Esophagus squamous epithelium (tissue), 5 donors: Measurements from ENCODE around the gene OR52W1. TPM values are rescaled to one million over a fixed set of nuclear protein-coding genes. Genes with fewer than 3 reads are reported as not detected.
"Not testable (repeated sequence)": the region's sequence is repeated elsewhere in the genome, so short reads cannot be mapped to it uniquely, and the experiment has no call there.

Experiments used
- DNase-seq: peaks from one replicate; lab custom pipeline; 2025; lab: John Stamatoyannopoulos, UW
- H3K27ac ChIP-seq, 4 donors: fragments of 200-600 bp; sonication (generic); one replicate each; pipeline ENCODE4 v1.5.1; 2016 to 2019; ENCODE audit warnings: mild to moderate bottlenecking in 1 of 4
- H3K27me3 ChIP-seq, 4 donors: fragments of 200-600 bp; sonication (generic); 1 replicate in 3 of 4; 2 replicates in 1 of 4; pipeline versions ENCODE4 v1.5.1 to v1.6.0; 2017 to 2021; ENCODE audit warnings: antibody characterized with exemption in 1 of 4
- H3K36me3 ChIP-seq, 3 donors: fragments of 200-600 bp; sonication (generic); one replicate each; pipeline ENCODE4 v1.5.1; 2016 to 2019
- H3K4me1 ChIP-seq, 3 donors: fragments of 200-600 bp; sonication (generic); one replicate each; pipeline ENCODE4 v1.5.1; 2017 to 2019
- H3K4me3 ChIP-seq, 4 donors: fragments of 200-600 bp; sonication (generic); 1 replicate in 3 of 4; 2 replicates in 1 of 4; pipeline ENCODE4 v1.5.1; 2016 to 2019; ENCODE audit warnings: mild to moderate bottlenecking in 2 of 4, moderate library complexity in 1 of 4
- H3K9me3 ChIP-seq, 3 donors: fragments of 200-600 bp; sonication (generic); one replicate each; pipeline ENCODE4 v1.5.1; 2016 to 2019
- CTCF ChIP-seq, 6 experiments: fragments of 450-650 bp in 4 of 6; fragments of 200-600 bp in 2 of 6; sonication (generic) in 2 of 6; IDR thresholded peaks; one replicate each; pipeline ENCODE4 v1.5.1; 2016 to 2019; ENCODE audit warnings: antibody characterized with exemption in 6 of 6, mild to moderate bottlenecking in 4 of 6, moderate library complexity in 4 of 6
- POLR2A ChIP-seq, 4 donors: fragments of 450-650 bp; IDR thresholded peaks; one replicate each; pipeline ENCODE4 v1.6.1; 2017; ENCODE audit warnings: antibody characterized with exemption in 4 of 4, mild to moderate bottlenecking in 4 of 4, moderate library complexity in 3 of 4
- WGBS, 2 donors: methylation state at CpG; one replicate each; pipeline ENCODE4 v1.1.5; 2018; 5-methylcytosine and 5-hydroxymethylcytosine counted together
- intact Hi-C: fragments of 100-400 bp; cut with DNase I; formaldehyde crosslinking; loops from one replicate; pipeline ENCODE4 v1.15.0; 2022
- total RNA-seq, 4 donors: library from RNA; depleted of rRNA; stranded (reverse); fragments of >200 nt; gene quantifications; one replicate each; pipeline ENCODE4 v1.1.0, GENCODE V29; 2016
- donor health status: DM: yes; HTN: yes; CAD: no.

Gene OR52W1
- total RNA-seq, 4 donors from 2014 or later: not detected

- no peak for DNase-seq
- Histone ChIP-seq H3K27ac (no peak overlapping the region), H3K27me3 (no peaks in the 10 kb centered on the region), H3K9me3 (no peaks in the 10 kb centered on the region), H3K4me3 (no peak overlapping the region), H3K36me3 (no peaks in the 10 kb centered on the region), H3K4me1 (peaks cover 0 to 1% (median 0%) of the 10 kb centered on the region in 3 donors)
- 33 to 36% methylated on average over 1 of the region's 1 CpG for WGBS, 2 donors
- no peak for TF ChIP-seq CTCF (IDR thresholded peaks at IDR 0.05)
- no peak for TF ChIP-seq POLR2A (IDR thresholded peaks at IDR 0.05)
- intact Hi-C loops: no loop called here
Observed at GRCh38 chr11:6240781-6241180, 41.8 kb downstream of the OR52W1 start.

GRCh38 chr11:6241316-6241715 is 42.3 kb downstream of the OR52W1 start:
- Histone ChIP-seq H3K36me3 (no peaks in the 10 kb centered on the region), H3K9me3 (no peaks in the 10 kb centered on the region), H3K4me1 (no peaks in the 10 kb centered on the region), H3K4me3 (no peak overlapping the region), H3K27me3 (no peaks in the 10 kb centered on the region), H3K27ac (no peak overlapping the region)
- WGBS, 2 donors: 93 to 100% methylated on average over 1 to 5 of the region's 7 CpGs
- no peak for TF ChIP-seq POLR2A (IDR thresholded peaks at IDR 0.05)
- TF ChIP-seq CTCF (IDR thresholded peaks at IDR 0.05): no peak
- intact Hi-C loops: no loop called here
- no peak for DNase-seq

- TF ChIP-seq POLR2A (IDR thresholded peaks at IDR 0.05) (no peak), CTCF (IDR thresholded peaks at IDR 0.05) (no peak)
- intact Hi-C loops: no loop called here
- no peak overlapping the region for H3K4me3 ChIP-seq
- H3K27me3 ChIP-seq: no peaks in the 10 kb centered on the region
- WGBS, 2 donors: 40 to 60% methylated on average over 2 of the region's 2 CpGs
- H3K36me3 ChIP-seq: no peaks in the 10 kb centered on the region
- H3K9me3 ChIP-seq: no peaks in the 10 kb centered on the region
- H3K27ac ChIP-seq: no peak overlapping the region
- H3K4me1 ChIP-seq: peaks cover 0 to 6% (median 0%) of the 10 kb centered on the region in 3 donors
- DNase-seq: no peak
Observed at GRCh38 chr11:6245536-6245935, 46.5 kb downstream of the OR52W1 start.

- H3K9me3 ChIP-seq: no peaks in the 10 kb centered on the region
- TF ChIP-seq POLR2A (IDR thresholded peaks at IDR 0.05): no peak
- TF ChIP-seq CTCF (IDR thresholded peaks at IDR 0.05): no peak
- WGBS, 2 donors: 27 to 33% methylated on average over 1 of the region's 1 CpG
- no peak overlapping the region for H3K27ac ChIP-seq
- no peak for DNase-seq
- H3K4me1 ChIP-seq: peaks cover 0 to 6% (median 0%) of the 10 kb centered on the region in 3 donors
- no peaks in the 10 kb centered on the region for H3K27me3 ChIP-seq
- intact Hi-C loops: no loop called here
- no peak overlapping the region for H3K4me3 ChIP-seq
- no peaks in the 10 kb centered on the region for H3K36me3 ChIP-seq
Observed at GRCh38 chr11:6248248-6248647, 49.2 kb downstream of the OR52W1 start.

- H3K27me3 ChIP-seq, H3K4me1 ChIP-seq, H3K36me3 ChIP-seq, H3K4me3 ChIP-seq, H3K27ac ChIP-seq, intact Hi-C loops, DNase-seq, H3K9me3 ChIP-seq: not testable (repeated sequence)
- WGBS, 2 donors: 91 to 92% methylated on average over 3 of the region's 3 CpGs
Observed at GRCh38 chr11:6248897-6249296, 49.9 kb downstream of the OR52W1 start.

Other genes starting within 250 kb of the OR52W1 start
- not detected for gene OR56A5, start 230.7 kb upstream of the OR52W1 start, total RNA-seq
- not detected for gene OR52L1, start 212.2 kb upstream of the OR52W1 start, total RNA-seq
- gene OR56A4, start 192.3 kb upstream of the OR52W1 start, total RNA-seq: not detected
- gene OR56A1, start 168.5 kb upstream of the OR52W1 start, total RNA-seq: not detected
- not detected for gene OR56B4, start 91.5 kb upstream of the OR52W1 start, total RNA-seq
- not detected for gene OR52B2, start 28.9 kb upstream of the OR52W1 start, total RNA-seq
- gene C11orf42, start 6.3 kb downstream of the OR52W1 start, total RNA-seq: not detected
- 10 to 100 TPM in 3 of 4 donors, 1 to 10 TPM in 1; 8.3 to 33.5 (median 23.1) TPM for gene FHIP1B, start 35.4 kb downstream of the OR52W1 start, total RNA-seq
- gene CNGA4, start 39.9 kb downstream of the OR52W1 start, total RNA-seq: under 1 TPM in 1 of 4 donors, not detected in 3; 0.38 TPM
- gene CCKBR, start 60.6 kb downstream of the OR52W1 start, total RNA-seq: under 1 TPM in 2 of 4 donors, not detected in 2; 0.15 to 0.45 TPM
- gene CAVIN3, start 121.3 kb downstream of the OR52W1 start, total RNA-seq: 10 to 100 TPM; 16.6 to 65.0 (median 25.3) TPM
- 10 to 100 TPM; 11.6 to 21.4 (median 14.3) TPM for gene SMPD1, start 191.2 kb downstream of the OR52W1 start, total RNA-seq
- gene APBB1, start 219.9 kb downstream of the OR52W1 start, total RNA-seq: 10 to 100 TPM in 2 of 4 donors, 1 to 10 TPM in 2; 2.7 to 29.0 (median 9.9) TPM
- under 1 TPM in 1 of 4 donors, not detected in 3; 0.76 TPM for gene HPX, start 241.8 kb downstream of the OR52W1 start, total RNA-seq